GM21723 (cell line): ENCODE results near the gene SLCO2B1.

Source experiments
- ATAC-seq: cut with Tn5 transposase; IDR thresholded peaks from one replicate; pipeline ENCODE4 v1.9.1; 2021; ENCODE audit warnings: mild to moderate bottlenecking, moderate library complexity; ENCODE audit not compliant: unreplicated experiment

Gene SLCO2B1

DNA sequence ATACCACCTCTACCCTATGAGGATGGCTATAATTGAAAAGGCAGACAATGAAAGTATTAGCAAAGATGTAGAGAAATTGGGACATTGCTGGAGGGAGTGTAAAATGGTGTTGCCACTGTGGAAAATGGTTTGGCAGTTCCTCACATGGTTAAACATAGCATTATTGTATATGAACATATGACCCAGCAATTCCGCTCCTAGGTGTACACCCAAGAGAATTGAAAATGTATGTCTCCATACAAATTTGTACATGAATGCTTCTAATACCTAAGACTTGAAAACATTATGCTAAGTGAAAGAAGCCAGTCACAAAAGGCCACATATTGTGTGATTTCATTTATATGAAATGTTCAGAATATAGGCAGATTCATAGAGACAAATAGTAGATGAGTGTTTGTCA is 10.0 kb downstream of the SLCO2B1 start:
- no peak for ATAC-seq

DNA sequence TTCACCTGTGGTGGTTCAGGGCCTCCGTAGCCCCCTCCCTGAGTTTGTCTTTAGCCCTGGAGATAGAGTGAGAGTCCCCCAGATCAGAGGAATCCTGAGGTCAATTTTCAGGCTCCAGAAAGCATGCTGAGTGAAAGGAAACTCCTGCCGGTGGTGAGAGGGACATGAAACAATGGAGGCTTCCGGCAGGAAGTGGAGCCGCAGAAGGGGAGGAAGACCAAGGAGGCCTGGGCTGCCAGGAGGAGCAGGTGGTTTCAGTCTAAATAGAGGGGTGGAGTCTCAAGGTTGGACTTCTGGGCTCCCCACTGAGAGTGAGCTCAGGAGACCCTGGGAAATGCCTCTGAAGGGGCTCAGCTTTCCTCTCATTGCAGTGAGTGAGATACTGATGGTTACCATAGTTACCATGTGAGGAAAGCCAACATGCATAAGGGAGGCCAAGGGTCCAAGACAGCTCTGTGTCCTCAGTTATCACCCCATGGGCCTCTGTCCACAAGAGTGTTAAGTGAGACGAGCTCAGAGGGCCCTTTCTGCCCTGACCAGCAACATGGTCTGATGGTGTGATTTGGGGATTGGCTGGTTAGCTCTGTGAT is 10.7 kb downstream of the SLCO2B1 start:
- no peak for ATAC-seq

- ATAC-seq: no peak
These were observed 12.0 kb downstream of the SLCO2B1 start for GRCh38 chr11:75162954-75163353.

DNA sequence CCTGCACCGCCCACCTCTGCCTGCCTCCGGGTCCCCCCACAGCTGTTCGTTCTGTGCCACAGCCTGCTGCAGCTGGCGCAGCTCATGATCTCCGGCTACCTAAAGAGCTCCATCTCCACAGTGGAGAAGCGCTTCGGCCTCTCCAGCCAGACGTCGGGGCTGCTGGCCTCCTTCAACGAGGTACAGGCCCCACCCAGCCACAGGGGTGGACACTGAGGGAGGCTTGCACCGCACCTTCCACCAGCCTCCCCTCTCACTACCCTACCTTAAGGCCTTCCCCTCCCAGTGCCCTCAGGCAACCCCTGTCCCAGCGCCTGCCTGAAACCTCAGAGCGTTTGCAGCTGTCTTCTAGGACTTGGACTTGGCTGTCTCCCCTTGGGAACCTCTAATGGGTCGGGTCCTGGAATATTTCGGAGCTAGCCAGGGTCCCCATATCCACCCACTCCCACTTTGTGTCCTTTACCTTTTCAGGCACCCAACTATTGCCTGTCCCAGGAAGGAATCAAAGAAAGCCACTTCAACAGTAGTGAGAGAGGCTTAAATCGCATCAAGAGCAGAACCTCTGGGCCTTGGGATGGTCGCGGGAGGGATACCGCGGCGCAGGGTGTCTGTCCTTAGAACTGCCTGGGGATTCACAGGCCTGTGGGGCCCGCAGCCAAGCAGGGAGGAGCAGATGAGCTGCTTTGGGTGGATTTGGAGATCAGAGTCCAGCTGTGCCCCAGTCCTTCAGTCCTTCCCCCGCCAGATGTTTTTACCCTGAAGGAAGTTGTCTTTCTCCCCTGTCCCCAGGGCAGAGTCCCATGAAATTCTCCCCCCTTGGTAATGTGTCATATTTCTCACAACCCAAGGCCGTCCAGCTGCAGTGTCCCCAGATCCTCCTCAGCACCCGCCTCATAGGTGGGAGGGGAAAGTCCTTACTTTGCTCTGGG is 13.3 kb downstream of the SLCO2B1 start:
- no peak for ATAC-seq

- ATAC-seq: no peak
These were observed 14.8 kb downstream of the SLCO2B1 start for GRCh38 chr11:75165721-75166120.

GRCh38 chr11:75166791-75167190 is 15.9 kb downstream of the SLCO2B1 start:
- no peak for ATAC-seq

- ATAC-seq: no peak
These were observed 16.7 kb downstream of the SLCO2B1 start for GRCh38 chr11:75167617-75168016.

DNA sequence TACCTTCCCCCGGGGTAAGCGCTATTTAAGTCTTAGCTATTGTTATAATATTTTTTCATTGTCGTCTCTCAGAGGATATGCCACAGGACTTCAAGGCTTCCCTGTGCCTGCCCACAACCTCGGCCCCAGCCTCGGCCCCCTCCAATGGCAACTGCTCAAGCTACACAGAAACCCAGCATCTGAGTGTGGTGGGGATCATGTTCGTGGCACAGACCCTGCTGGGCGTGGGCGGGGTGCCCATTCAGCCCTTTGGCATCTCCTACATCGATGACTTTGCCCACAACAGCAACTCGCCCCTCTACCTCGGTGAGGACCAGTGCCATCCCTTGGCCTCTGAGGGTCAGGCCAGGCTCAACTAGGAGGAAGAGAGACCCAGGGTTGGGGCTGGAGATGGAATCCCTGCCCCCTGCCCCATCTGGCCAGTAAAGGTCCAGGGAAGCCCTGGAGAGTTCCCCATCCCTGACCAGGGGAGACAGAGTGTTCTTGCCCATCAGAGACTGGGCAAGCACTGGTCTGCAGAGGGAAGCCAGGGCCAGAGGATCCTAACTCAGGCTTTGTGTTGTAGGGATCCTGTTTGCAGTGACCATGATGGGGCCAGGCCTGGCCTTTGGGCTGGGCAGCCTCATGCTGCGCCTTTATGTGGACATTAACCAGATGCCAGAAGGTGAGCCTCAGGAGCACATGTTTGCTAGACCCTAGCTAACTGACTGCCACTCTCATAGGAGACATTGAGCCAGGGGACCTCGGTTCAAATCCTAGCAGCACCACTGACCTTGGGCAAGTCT is 18.4 kb downstream of the SLCO2B1 start:
- ATAC-seq: no peak

DNA sequence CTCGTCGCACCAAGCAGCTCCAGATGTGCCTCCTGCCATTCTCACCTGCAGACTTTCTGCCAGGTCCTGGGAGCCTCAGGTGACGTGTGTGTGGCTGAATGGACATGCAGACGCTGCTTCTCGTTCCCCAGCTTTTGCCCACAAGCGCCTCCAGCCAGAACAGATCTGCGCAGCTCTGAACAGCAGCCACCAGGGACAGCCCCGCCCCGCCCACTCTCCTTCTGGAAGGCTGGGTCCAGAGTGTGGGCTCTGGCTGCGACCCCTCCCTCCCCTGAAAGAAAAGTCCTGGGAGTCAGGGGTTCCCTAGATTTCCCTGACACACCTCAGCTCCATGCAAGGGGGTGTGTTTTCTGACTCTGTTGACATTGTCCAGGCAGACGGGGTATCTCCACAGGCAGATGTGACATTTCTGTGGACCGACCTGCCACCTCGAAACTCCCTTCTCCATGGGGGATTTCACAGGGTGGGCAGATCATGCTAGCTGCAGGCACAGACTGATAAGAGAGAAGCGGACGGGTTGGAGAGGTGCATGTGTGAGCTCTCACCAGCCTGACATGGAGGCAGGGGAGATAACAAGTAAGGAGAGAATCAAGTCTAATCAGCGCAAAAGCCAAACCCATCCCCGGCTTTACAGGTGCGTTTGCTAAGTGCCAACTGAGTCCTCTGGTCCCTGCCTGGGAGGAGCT is 19.8 kb downstream of the SLCO2B1 start:
- no peak for ATAC-seq

GRCh38 chr11:75173336-75173735 is 22.4 kb downstream of the SLCO2B1 start:
- no peak for ATAC-seq

- no peak for ATAC-seq
These were observed 24.0 kb downstream of the SLCO2B1 start for GRCh38 chr11:75174781-75175370.

DNA sequence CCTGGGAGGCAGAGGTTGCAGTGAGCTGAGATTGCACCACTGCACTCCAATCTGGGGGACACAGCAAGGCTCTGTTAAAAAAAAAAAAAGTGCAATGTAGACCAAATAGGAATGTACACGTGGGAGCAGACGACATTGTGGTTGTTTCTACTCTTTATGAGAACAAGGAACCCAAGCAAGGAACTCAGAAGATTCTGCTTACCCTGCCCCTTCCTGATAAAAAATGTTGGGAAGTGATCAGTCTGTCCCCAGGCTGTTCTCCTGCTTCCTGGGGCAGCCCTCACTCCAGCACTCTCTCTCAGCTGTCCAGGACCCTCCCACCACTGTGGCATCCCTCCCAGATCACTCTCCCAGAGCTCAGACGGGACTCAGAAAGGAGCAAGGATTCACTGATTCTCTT is 31.8 kb downstream of the SLCO2B1 start:
- no peak for ATAC-seq

DNA sequence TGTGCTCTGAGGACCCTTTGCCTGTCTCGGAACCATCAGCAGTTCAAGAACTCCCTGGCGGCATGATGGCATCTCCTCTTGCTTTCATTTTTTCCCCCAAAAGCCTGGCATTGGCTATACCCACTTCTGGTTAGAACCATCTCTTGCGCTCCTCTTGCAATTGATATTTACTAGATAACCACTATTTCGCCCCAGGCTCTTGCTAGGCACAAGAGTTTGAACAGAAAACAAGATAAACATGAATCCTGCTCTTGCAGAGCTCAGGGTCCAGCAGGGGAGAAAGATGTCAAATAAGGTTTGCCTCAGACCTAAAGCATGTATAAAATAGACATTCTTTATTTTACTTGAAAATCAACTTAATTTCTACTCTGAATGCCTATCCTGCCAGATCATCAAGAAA is 33.1 kb downstream of the SLCO2B1 start:
- ATAC-seq: no peak

- no peak for ATAC-seq
These were observed 34.0 kb downstream of the SLCO2B1 start for GRCh38 chr11:75184757-75185425.

- ATAC-seq: no peak
These were observed 35.0 kb downstream of the SLCO2B1 start for GRCh38 chr11:75185866-75186265.

- ATAC-seq: no peak
These were observed 36.1 kb downstream of the SLCO2B1 start for GRCh38 chr11:75186999-75187398.

GRCh38 chr11:75188671-75189070 is 37.8 kb downstream of the SLCO2B1 start:
- ATAC-seq: no peak

GRCh38 chr11:75189108-75189507 is 38.2 kb downstream of the SLCO2B1 start:
- no peak for ATAC-seq

- ATAC-seq: no peak
These were observed 39.0 kb downstream of the SLCO2B1 start for GRCh38 chr11:75189911-75190310.
